NCI-H1694 treated with DMSO at 0.1 percent for 48 hours (cell line): ENCODE results near the gene TTC34.
A peak's percentile ranks its signal among the peaks of the same experiment; 100 is the strongest.
"Not testable (repeated sequence)": the region's sequence is repeated elsewhere in the genome, so short reads cannot be mapped to it uniquely, and the experiment has no call there.

ENCODE experiments used
- DNase-seq: peaks from one replicate; lab custom pipeline; 2025; lab: John Stamatoyannopoulos, UW

Gene TTC34

DNA sequence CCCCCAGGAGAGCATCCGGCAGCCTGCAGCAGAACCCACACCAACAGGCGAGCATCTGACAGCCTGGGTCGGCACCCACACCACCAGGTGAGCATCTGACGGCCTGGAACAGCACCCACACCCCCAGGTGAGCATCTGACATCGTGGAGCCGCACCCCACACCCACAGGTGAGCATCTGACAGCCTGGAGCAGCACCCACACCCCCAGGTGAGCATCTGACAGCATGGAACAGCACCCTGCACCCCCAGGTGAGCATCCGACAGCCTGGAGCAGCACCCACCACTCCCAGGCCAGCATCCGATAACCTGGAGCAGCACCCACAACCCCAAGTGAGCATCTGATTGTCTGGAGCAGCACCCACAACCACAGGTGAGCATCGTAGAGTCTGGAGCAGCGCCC is 124.8 kb downstream of the TTC34 start:
- DNase-seq: not testable (repeated sequence)

DNA sequence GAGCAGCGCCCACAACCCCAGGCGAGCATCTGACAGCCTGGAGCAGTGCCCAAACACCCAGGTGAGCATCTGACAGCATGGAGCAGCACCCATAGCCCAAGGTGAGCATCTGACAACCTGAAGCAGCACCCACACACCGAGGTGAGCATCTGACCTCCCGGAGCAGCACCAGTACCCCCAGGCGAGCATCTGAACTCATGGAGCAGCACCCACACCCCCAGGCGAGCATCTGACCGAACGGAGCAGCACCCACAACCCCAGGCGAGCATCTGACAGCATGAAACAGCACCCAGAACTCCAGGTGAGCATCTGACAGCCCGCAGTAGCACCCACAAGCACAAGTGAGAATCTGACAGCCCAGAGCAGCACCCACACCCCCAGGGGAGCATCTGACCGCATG is 129.8 kb downstream of the TTC34 start:
- not testable (repeated sequence) for DNase-seq

DNA sequence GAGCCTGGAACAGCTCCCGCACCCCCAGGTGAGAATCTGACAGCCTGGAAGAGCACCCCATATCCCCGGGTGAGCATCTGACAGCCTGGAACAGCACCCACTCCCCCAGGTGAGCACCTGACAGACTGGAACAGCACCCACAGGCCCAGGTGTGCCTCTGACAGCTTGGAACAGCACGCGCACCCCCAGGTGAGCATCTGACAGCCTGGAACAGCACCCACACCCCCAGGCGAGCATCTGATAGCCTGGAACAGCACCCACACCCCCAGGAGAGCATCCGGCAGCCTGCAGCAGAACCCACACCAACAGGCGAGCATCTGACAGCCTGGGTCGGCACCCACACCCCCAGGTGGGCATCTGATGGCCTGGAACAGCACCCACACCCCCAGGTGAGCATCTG is 141.7 kb downstream of the TTC34 start:
- not testable (repeated sequence) for DNase-seq

DNA sequence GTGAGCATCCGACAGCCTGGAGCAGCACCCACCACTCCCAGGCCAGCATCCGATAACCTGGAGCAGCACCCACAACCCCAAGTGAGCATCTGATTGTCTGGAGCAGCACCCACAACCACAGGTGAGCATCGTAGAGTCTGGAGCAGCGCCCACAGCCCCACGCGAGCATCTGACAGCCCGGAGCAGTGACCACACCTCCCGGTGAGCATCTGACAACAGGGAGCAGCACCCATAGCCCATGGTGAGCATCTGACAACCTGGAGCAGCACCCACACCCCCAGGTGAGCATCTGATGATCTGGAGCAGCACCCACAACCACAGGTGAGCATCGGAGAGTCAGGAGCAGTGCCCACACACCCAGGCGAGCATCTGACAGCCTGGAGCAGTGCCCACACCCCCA is 143.6 kb downstream of the TTC34 start:
- not testable (repeated sequence) for DNase-seq

DNA sequence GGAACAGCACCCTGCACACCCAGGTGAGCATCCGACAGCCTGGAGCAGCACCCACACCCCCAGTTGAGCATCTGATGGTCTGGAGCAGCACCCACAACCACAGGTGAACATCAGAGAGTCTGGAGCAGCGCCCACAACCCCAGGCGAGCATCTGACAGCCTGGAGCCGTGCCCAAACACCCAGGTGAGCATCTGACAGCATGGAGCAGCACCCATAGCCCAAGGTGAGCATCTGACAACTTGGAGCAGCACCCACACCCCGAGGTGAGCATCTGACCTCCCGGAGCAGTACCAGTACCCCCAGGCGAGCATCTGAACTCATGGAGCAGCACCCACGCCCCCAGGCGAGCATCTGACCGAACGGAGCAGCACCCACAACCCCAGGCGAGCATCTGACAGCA is 144.4 kb downstream of the TTC34 start:
- DNase-seq: not testable (repeated sequence)

DNA sequence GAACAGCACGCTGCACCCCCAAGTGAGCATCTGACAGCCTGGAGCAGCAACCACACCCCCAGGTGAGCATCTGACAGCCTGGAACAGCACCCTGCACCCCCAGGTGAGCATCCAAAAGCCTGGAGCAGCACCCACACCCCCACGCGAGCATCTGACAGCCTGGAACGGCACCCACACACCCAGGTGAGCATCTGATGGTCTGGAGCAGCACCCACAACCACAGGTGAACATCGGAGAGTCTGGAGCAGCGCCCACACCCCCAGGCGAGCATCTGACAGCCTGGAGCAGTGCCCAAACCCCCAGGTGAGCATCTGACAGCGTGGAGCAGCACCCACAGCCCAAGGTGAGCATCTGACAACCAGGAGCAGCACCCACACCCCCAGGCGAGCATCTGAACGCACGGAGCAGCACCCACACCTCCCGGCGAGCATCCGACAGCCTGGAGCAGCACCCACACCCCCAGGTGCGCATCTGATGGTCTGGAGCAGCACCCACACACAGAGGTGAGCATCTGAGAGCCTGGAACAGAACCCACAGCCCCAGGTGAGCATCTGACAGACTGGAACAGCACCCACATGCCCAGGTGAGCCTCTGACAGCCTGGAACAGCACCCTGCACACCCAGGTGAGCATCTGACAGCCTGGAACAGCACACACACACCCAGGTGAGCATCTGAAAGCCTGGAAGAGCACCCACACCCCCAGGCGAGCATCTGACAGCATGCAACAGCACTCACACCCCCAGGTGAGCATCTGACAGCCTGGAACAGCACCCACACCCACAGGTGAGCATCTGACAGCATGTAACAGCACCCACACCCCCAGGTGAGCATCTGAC is 145.7 kb downstream of the TTC34 start:
- DNase-seq: not testable (repeated sequence)

DNA sequence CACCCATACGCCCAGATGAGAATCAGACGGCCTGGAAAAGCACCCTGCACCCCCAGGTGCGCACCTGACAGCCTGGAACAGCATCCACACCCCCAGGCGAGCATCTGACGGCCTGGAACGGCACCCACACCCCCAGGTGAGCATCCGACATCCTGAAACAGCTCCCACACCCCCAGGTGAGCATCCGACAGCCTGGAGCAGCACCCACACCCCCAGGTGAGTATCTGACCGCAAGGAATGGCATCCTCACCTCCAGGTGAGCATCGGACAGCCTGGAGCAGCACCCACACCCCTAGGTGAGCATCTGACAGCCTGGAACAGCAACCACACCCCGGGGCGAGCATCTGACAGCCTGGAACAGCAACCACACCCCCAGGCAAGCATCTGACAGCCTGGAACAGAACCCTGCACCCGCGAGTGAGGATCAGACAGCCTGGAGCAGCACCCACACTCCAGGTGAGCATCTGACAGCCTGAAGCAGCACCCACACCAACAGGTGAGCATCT is 147.0 kb downstream of the TTC34 start:
- not testable (repeated sequence) for DNase-seq

DNA sequence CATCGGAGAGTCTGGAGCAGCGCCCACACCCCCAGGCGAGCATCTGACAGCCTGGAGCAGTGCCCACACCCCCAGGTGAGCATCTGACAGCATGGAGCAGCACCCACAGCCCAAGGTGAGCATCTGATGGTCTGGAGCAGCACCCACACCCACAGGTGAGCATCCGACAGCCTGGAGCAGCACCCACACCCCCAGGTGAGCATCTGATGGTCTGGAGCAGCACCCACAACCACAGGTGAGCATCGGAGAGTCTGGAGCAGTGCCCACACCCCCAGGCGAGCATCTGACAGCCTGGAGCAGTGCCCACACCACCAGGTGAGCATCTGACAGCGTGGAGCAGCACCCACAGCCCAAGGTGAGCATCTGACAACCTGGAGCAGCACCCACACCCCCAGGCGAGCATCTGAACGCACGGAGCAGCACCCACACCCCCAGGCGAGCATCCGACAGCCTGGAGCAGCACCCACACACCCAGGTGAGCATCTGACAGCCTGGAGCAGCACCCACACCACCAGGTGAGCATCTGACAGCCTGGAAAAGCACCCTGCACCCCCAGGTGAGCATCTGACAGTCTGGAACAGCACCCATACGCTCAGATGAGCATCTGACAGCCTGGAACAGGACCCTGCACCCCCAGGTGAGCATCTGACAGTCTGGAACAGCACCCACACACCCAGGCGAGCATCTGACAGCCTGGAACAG is 147.6 kb downstream of the TTC34 start:
- DNase-seq: not testable (repeated sequence)

DNA sequence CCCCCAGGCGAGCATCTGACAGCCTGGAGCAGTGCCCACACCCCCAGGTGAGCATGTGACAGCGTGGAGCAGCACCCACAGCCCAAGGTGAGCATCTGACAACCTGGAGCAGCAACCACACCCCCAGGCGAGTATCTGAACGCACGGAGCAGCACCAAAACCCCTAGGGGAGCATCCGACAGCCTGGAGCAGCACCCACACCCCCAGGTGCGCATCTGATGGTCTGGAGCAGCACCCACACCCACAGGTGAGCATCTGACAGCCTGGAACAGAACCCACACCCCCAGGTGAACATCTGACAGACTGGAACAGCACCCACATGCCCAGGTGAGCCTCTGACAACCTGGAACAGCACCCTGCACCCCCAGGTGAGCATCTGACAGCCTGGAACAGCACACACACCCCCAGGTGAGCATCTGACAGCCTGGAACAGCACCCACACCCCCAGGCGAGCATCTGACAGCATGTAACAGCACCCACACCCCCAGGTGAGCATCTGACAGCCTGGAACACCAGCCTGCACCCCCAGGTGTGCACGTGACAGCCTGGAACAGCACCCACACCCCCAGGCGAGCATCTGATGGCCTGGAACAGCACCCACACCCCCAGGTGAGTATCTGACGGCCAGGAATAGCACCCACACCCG is 148.4 kb downstream of the TTC34 start:
- not testable (repeated sequence) for DNase-seq

DNA sequence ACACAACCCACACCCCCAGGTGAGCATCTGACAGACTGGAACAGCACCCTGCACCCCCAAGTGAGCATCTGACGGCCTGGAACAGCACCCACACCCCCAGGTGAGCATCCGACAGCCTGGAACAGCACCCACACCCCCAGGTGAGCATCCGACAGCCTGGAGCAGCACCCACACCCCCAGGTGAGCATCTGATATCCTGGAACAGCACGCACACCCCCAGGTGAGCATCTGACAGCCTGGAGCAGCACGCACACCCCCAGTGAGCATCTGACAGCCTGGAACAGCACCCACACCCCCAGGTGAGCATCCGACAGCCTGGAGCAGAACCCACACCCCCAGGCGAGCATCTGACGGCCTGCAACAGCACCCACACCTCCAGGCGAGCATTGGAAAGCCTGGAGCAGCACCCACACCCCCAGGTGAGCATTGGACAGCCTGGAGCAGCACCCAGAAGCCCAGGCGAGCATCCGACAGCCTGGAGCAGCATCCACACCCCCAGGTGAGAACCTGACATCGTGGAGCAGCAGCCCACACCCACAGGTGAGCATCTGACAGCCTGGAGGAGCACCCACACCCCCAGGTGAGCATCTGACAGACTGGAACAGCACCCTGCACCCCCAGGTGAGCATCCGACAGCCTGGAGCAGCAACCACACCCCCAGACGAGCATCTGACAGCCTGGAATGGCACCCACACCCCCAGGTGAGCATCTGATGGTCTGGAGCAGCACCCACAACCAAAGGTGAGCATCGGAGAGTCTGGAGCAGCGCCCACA is 149.2 kb downstream of the TTC34 start:
- DNase-seq: not testable (repeated sequence)

DNA sequence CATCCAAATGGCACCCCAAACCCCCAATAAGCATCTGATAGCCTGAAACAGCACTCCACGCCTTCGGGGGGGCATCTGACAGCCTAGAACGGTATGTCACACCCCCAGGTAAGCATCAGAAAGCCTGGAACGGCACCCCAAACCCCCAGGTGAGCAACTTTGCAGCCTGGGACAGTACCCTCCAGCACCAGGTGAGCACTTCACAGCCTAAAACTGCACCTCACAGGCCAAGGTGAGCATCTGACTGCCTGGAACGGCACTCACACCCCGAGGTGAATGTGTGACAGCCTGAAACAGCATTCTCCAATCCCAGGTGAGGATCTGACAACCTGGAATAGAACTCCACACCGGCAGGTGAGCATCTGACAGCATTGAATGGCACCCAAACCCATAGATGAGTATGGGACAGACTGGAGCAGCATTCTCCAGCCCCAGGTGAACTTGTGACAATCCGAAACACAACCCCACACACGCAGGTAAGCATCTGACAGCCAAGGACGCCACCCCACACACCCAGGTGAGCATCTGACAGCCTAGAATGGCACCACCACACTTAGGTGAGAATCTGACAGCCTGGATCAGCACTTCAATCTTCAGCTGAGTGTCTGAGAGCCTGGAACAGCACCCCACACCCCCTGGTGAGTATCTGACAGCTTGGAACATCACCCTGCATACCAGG is 150.4 kb downstream of the TTC34 start:
- no peak for DNase-seq

DNA sequence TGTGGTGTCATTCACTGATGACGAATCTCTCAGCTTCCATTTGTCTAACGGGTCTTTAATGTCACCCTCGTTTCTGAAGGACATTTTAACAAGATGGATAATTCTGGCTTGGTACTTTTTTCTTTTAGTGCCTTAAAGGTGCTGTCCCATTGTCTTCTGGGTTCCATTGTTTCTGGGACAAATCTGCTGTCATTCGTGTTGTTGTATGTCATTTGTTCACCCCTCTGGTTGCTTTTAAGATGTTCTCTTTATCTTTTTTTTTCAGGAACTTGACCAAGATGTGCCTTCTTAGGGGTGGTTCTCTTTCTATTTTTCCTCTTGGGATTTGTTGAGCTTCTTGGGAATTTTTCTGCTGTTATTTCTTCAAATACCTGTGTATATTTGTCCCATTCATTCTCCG is 154.7 kb downstream of the TTC34 start:
- DNase-seq: no peak

DNA sequence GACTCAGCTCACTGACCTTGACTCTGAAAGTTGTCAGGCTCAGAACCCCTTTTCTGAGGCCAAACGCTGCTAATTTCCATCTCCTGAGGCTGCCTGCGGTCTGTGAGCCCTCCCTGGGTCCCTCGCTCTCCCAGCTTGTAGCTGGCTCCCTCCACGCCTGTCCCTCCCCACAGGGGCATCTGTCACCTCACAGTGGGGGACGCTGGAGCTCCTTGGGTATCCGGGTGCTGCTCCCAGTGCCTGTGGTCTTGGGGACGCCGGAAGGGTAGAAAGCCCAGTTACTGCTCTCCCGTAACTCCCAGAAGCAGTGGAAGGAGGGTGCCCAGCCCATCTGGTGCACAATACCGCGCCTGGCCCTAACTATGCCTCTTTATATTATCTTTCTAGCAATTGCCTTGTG is 155.7 kb downstream of the TTC34 start:
- DNase-seq: no peak

DNA sequence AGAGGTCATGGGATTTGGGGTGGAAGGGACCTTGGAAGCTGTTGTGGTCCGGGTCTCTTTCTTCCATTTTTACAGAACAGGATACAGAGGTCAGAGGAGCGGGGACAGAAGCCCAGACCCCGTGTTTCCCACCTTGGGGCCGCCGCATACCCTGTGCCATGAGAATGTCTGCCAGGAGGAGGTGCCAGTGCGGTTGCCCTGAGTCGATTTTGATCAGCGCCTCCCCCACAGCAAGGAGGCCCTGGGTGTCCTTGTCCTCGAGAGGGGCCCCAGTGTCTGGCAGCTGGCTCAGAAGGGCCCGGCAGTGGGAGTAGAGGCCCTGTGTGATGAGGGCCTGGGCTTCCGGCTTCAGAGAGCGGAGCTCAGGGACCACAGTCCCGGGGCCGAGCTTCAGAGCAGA is 156.3 kb downstream of the TTC34 start:
- no peak for DNase-seq

DNA sequence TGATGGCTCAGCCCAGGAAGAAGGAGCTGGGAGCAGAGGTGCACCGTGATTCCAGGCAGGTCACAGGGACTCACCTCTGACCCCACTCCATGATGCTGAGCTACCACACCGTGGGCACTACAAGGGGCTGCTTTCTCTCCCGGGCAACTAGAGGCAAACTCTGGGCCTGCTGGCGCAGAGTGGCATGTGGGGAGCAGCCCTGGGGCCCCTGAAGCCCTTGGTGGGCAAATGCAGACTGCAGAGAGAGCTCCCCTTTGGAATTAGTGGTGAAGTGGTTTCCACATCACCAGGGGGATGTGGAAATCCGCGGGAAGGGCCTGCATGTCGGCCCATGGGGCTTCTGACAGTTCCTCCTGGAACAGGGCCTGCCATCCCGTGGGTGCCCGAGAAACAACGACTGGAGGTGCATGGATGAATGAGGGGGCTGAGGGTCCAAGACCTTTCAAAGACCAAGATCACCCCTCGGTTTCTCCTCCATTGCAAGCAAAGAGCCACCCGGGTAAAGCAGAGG is 156.8 kb downstream of the TTC34 start:
- no peak for DNase-seq

DNA sequence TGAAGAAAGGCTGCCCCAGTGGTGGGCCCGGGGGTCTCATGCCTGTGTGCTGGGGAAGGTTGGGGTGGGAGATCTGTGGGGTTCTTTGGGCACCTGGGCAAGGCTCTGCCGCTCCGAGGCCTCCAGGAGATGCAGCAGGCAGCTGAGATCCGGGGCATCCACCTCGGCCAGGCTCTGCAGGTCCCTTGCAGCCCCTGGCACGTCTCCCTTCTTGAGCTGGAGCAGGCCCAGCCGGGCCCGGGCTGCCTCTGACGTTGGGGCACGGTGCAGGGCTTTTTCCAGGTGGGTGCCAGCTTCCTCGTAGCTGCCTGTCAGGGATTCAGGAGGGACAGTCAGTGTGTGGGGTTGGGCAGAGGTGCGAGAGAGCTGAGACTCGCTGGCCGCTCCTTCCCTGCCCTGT is 157.3 kb downstream of the TTC34 start:
- no peak for DNase-seq

DNA sequence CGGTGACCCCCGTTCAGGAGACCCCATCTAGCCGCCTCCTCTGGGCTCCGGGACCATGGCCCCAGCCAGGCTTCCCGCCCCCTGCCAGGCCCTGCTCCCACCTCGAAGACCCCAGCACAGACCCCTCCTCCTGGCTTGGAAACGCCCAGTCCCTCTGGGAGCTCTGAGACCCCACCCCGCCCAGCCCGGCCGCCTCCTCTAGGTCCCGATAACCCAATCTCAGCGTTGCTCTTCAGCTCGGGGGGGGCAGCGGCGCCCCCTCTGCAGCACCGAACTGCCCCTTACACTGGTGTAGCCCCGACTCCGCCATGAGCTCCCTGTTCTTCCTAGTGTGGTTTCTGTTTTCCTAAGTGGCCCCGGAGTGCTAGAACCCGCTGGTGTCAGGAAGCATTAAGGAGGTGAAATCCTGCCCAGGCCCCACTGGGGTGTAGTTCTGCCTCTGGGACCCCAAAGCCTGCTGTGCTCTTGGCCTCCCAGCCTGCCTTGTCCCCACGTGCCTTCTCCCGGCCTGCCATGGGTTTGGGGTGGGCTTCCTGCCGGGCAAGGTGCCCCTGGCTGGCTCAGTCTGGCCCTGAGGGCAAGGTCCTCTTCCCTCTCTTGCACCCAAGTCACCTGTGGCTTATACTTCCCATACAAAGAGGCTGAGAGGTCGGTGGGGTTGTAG is 157.9 kb downstream of the TTC34 start:
- no peak for DNase-seq

DNA sequence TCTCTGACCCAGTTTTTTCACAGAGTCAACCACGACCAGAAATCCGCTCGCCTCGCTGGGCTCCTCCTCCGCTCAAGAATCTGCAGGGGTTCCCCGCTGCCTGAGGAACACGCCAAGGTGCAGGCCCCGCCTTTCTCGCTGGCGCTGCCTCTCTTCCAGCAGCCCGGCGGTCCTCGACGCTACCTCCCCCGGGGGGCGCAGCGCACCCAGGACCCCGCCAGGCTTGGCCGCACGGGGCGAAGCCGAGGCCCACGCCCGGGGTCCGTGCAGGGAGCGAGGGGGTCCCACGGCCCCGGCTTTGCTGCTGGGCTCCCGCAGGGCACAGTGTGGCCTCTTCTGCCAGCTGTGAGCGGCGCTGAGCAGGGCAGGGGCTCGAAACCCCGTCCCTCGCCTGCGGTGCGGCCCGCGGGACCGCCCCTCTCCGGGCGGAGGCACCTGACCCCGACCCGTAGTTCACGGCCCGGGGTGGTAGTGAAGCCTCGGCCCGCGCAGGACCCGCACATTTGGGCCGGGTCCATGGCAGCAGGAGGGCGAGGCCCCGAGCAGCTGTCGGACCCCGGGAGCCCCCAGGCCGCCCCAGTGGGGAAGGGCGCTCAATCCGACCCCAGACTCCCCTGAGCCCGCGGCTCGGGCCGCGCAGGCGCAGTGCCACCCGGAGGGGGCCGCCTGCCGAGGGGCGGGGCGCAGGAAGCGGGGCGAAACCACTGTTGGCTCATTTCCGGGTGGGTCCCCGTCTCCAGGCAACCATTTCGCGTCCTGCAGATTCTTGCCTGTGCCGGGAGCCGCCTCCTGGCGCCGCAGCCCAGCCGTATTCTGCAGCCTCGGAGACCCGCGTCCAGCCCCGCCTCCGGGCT is 158.7 kb downstream of the TTC34 start:
- peak; percentile 68 for DNase-seq

DNA sequence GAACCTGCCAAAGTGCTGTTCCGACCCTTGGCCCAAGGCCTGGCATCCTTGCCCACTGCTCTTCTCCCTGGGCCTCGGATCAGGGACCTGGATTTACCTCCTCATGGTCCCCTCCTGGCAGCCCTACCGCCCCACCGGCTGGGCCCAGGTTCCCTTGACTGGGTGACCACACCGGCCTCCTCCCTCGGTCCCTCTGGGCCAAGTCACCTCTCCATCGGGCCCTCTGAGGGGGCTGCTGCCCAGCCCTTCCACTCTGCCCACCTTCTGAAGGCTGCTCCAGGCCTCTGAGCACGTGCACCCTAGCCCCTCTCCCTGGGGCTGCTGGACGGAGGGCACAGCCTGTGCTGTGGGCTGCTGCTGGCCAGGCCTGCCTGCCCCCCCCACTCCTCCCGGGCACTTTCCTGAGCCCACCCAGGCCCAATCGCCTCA is 159.3 kb downstream of the TTC34 start:
- DNase-seq: no peak
